Left ventricle myocardium inferior (tissue), 1 donor: ENCODE measurements around the gene GNB1L. TPM values are rescaled to one million over a fixed set of nuclear protein-coding genes. Genes with fewer than 3 reads are reported as not detected.

Experiments used
- DNase-seq: peaks from one replicate; pipeline ENCODE4 v3.0.0-alpha.2; 2020
- H3K27ac ChIP-seq: fragments of 200-600 bp; replicated peaks from 2 replicates; pipeline ENCODE4 v1.8.0; 2021
- H3K27me3 ChIP-seq: fragments of 200-600 bp; 2 replicates; pipeline ENCODE4 v1.8.0; 2021; ENCODE audit warnings: low read depth
- H3K36me3 ChIP-seq: fragments of 200-600 bp; 2 replicates; pipeline ENCODE4 v1.8.0; 2021
- H3K4me1 ChIP-seq: fragments of 200-600 bp; 2 replicates; pipeline ENCODE4 v1.8.0; 2021
- H3K4me3 ChIP-seq: fragments of 200-600 bp; 2 replicates; pipeline ENCODE4 v1.8.0; 2021; ENCODE audit warnings: mild to moderate bottlenecking, moderate library complexity
- H3K9me3 ChIP-seq: fragments of 200-600 bp; replicated peaks from 2 replicates; pipeline ENCODE4 v1.8.0; 2021
- CTCF ChIP-seq: fragments of 200-600 bp; IDR thresholded peaks from 2 replicates; pipeline ENCODE4 v1.8.0; 2021; ENCODE audit warnings: antibody characterized with exemption, mild to moderate bottlenecking, borderline replicate concordance
- intact Hi-C: fragments of 100-400 bp; cut with micrococcal nuclease; formaldehyde crosslinking; loops from one replicate; pipeline ENCODE4 v1.11.0; 2022
- total RNA-seq: library from RNA; stranded (reverse); fragmentation: NEBNext Ultra II Directional; extraction: Animal tissue kit (Norgen Biotek cat#: 25700); gene quantifications from one replicate; pipeline ENCODE4 v1.2.1, GENCODE V29; 2021
- donor health status: DM: no; HTN: yes; CAD: no; lungs with severe emphysema.

The GNB1L gene
- total RNA-seq, 1 donor from 2014 or later = 2.9 TPM

DNA sequence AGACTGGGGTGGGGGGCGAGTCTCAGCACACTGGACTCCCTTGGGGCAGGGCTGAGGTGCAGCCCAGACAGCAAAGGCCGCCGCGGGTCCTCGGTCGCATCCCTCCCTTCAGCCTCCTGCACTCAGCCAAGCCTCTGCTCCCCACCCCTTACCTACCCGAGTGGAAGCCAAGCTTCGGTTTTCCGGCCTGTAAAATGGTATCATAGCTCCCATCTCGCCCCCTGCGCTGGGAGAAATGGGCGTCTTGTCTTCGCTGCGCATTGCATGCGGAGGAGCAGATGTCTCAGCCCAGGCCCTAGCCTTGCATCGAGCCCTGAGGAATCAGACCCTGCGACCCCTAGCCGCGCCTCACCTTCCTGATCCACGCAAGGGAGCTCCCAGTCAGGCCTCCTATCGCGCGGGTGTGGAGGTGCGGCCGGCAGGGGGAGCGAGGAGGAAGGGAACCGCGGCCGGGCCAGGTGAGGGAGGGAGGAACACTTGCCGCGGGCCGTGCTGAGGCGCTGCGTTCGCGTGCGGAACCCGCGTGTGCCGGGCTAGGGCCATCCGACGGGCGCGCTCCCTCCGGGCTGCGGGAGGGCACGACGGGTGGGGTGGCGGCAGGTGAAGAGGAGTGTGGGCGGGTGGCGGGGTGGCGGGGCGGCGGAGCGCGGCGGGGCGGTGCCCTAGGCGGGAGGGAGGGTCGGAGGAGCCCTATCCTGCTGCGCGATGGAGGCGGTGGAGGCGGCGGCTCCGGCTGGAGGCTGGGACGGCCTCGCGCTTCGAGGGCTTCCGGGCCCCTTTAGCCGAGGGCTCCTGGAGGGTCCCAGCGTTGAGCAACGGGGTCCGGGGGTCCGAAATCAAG, 98.2 kb downstream of the GNB1L start:
- TF ChIP-seq CTCF = peak; percentile 55
- Histone ChIP-seq H3K9me3 (no peaks in the 10 kb centered on the region), H3K27ac (no peak overlapping the region), H3K27me3 (peaks cover 94% of the 10 kb centered on the region), H3K4me1 (peaks cover 42% of the 10 kb centered on the region), H3K4me3 (peak overlapping the region; percentile 50), H3K36me3 (no peaks in the 10 kb centered on the region)
- intact Hi-C loops = no loop called here
- DNase-seq = no peak

DNA sequence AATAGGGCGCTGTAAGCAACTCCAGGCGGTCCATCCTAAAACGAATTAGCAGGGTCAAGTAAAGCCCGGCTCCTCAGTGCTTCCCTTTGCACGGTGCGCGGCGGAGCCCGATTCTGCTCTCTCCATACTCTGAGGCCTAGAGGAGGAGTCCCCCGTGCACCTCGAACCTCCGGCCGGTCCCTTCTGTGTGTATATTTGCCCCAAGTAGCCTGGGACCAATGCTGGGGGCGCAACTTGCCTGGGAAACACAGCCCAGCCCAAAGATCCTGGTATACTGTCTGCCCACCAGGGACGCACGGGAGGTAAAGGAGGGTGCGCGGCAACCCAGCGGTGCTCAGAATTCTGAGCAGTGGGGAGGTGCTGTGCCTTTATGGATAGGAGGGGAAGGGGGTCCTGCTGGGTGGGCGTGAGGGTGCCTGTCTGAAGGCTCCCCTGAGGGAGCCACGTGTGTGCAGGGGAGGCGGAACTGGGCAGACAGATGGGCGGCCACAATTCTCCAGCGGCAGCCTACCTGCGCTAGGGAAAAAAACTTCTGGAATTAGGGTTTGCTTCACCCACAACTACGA, 98.9 kb downstream of the GNB1L start:
- H3K27ac ChIP-seq = no peak overlapping the region
- H3K36me3 ChIP-seq = no peaks in the 10 kb centered on the region
- H3K4me3 ChIP-seq = no peak overlapping the region
- intact Hi-C loops = no loop called here
- peaks cover 39% of the 10 kb centered on the region for H3K4me1 ChIP-seq
- DNase-seq = no peak
- H3K27me3 ChIP-seq = peaks cover 96% of the 10 kb centered on the region
- H3K9me3 ChIP-seq = no peaks in the 10 kb centered on the region
- TF ChIP-seq CTCF = no peak

- Histone ChIP-seq H3K36me3 (no peaks in the 10 kb centered on the region), H3K27ac (no peak overlapping the region), H3K4me3 (no peak overlapping the region), H3K27me3 (peaks cover 99% of the 10 kb centered on the region), H3K4me1 (peaks cover 38% of the 10 kb centered on the region), H3K9me3 (no peaks in the 10 kb centered on the region)
- DNase-seq = no peak
- no peak for TF ChIP-seq CTCF
- intact Hi-C loops = no loop called here
These were observed 99.4 kb downstream of the GNB1L start for GRCh38 chr22:19755145-19755710.

GRCh38 chr22:19754701-19755144, 100.0 kb downstream of the GNB1L start:
- Histone ChIP-seq H3K27me3 (peaks cover 99% of the 10 kb centered on the region), H3K36me3 (no peaks in the 10 kb centered on the region), H3K4me1 (peaks cover 33% of the 10 kb centered on the region), H3K4me3 (no peak overlapping the region), H3K9me3 (no peaks in the 10 kb centered on the region), H3K27ac (no peak overlapping the region)
- intact Hi-C loops = no loop called here
- TF ChIP-seq CTCF = no peak
- DNase-seq = no peak

- Histone ChIP-seq H3K4me3 (no peak overlapping the region), H3K4me1 (peaks cover 27% of the 10 kb centered on the region), H3K36me3 (no peaks in the 10 kb centered on the region), H3K27me3 (peaks cover 99% of the 10 kb centered on the region), H3K9me3 (no peaks in the 10 kb centered on the region), H3K27ac (no peak overlapping the region)
- no peak for TF ChIP-seq CTCF
- intact Hi-C loops = no loop called here
- DNase-seq = no peak
These were observed 100.5 kb downstream of the GNB1L start for GRCh38 chr22:19753996-19754700.
